ENCODE data around the gene PTGES3L. TPM values are rescaled to one million over a fixed set of nuclear protein-coding genes. Genes with fewer than 3 reads are reported as not detected.

The PTGES3L gene
- total and polyA plus RNA-seq, 2 experiments from 2014 or later, result 2.3 to 2.5 TPM

- TF ChIP-seq JUNB (IDR thresholded peaks at IDR 0.05; ENCODE audit: unreplicated experiment), result no peak
- TF ChIP-seq POLR2AphosphoS5 (IDR thresholded peaks at IDR 0.05; ENCODE audit: low read depth), result no peak
- TF ChIP-seq ETS1 (IDR thresholded peaks at IDR 0.05), result no peak
- H3K4me3 ChIP-seq, result no peak overlapping the region
- peak overlapping the region; percentile 10; the same call in 2 of the 3 replicates for H3K4me3 Mint-ChIP-seq
- peaks cover 9% of the 10 kb centered on the region; the same call in 1 of the 2 replicates for H3K36me3 ChIP-seq (ENCODE audit: insufficient read depth)
- H3K79me2 ChIP-seq (replicated peaks; ENCODE audit: insufficient read depth), result peaks cover 33% of the 10 kb centered on the region
- H3F3A ChIP-seq (replicated peaks; ENCODE audit: low read depth), result 0 out of 2 replicates have a peak, but pooled peaks cover 2% of the 10 kb centered on the region
- H3K36me3 Mint-ChIP-seq (ENCODE audit: low read depth), result peaks cover 53% of the 10 kb centered on the region
- no peaks in the 10 kb centered on the region for H3K9me3 Mint-ChIP-seq
- no peak for ATAC-seq
- peaks cover 10% of the 10 kb centered on the region for H4K20me1 ChIP-seq (replicated peaks; ENCODE audit: insufficient read depth)
- peaks cover 58% of the 10 kb centered on the region for H3K4me1 Mint-ChIP-seq
- H3K9me2 ChIP-seq (ENCODE audit: insufficient read depth), result no peaks in the 10 kb centered on the region
- H3K27me3 ChIP-seq (ENCODE audit: insufficient read depth), result no peaks in the 10 kb centered on the region
- H3K27me3 Mint-ChIP-seq (ENCODE audit: insufficient read depth, low read depth, poor library complexity), result peaks cover 5% of the 10 kb centered on the region
- no peak overlapping the region for H2AFZ ChIP-seq
- no peak overlapping the region for H3K27ac ChIP-seq (ENCODE audit: low read depth)
- no peak overlapping the region; the same call in 1 of the 2 replicates for H3K27ac Mint-ChIP-seq
- DNase-seq (ENCODE audit: low spot score), result no peak
- peaks cover 28% of the 10 kb centered on the region for H3K4me1 ChIP-seq (ENCODE audit: insufficient read depth)
- no peak overlapping the region for H3K4me2 ChIP-seq
Measured at GRCh38 chr17:43016216-43016615, 36.3 kb upstream of the PTGES3L start.

GRCh38 chr17:43015579-43015978 is 35.7 kb upstream of the PTGES3L start:
- H3K9me3 Mint-ChIP-seq, result no peaks in the 10 kb centered on the region

More at GRCh38 chr17:43015579-43015978, 35.7 kb upstream of the PTGES3L start:
- no peak for DNase-seq (ENCODE audit: low spot score)
- no peak for ATAC-seq
- peaks cover 2% of the 10 kb centered on the region for H3K27me3 Mint-ChIP-seq (ENCODE audit: insufficient read depth, low read depth, poor library complexity)
- Histone ChIP-seq H3K79me2 (replicated peaks; ENCODE audit: insufficient read depth) (peaks cover 26% of the 10 kb centered on the region), H3K9me2 (ENCODE audit: insufficient read depth) (no peaks in the 10 kb centered on the region), H3K4me3 (no peak overlapping the region), H3K36me3 (ENCODE audit: insufficient read depth) (peaks cover 9% of the 10 kb centered on the region; the same call in 1 of the 2 replicates), H3K4me1 (ENCODE audit: insufficient read depth) (peaks cover 23% of the 10 kb centered on the region), H4K20me1 (replicated peaks; ENCODE audit: insufficient read depth) (peaks cover 10% of the 10 kb centered on the region), H3K4me2 (no peak overlapping the region), H3K27ac (ENCODE audit: low read depth) (no peak overlapping the region), H3F3A (replicated peaks; ENCODE audit: low read depth) (0 out of 2 replicates have a peak, but pooled peaks cover 2% of the 10 kb centered on the region), H3K27me3 (ENCODE audit: insufficient read depth) (no peaks in the 10 kb centered on the region), H2AFZ (no peak overlapping the region)
- peaks cover 53% of the 10 kb centered on the region for H3K36me3 Mint-ChIP-seq (ENCODE audit: low read depth)
- TF ChIP-seq ZNF331 (CRISPR knock-in tag; IDR thresholded peaks at IDR 0.05; ENCODE audit: low read depth), result no peak
- TF ChIP-seq STAT1 (IDR thresholded peaks at IDR 0.05; ENCODE audit: unreplicated experiment), result no peak
- TF ChIP-seq NANOG (IDR thresholded peaks at IDR 0.05; ENCODE audit: borderline replicate concordance), result no peak
- TF ChIP-seq ETS1 (IDR thresholded peaks at IDR 0.05), result no peak
- TF ChIP-seq EZH2phosphoT487 (IDR thresholded peaks at IDR 0.05; ENCODE audit: unreplicated experiment), result no peak
- no peak for TF ChIP-seq POLR2AphosphoS5 (IDR thresholded peaks at IDR 0.05; ENCODE audit: low read depth)
- H3K4me1 Mint-ChIP-seq, result peaks cover 56% of the 10 kb centered on the region
- H3K27ac Mint-ChIP-seq, result peak overlapping the region; percentile 6
- no peak overlapping the region; the same call in 2 of the 3 replicates for H3K4me3 Mint-ChIP-seq
